Esophagus muscularis mucosa (tissue), 4 donors: Measurements from ENCODE around the gene COLEC12. TPM values are rescaled to one million over a fixed set of nuclear protein-coding genes. Genes with fewer than 3 reads are reported as not detected.

Source experiments
- DNase-seq: peaks from one replicate; pipeline ENCODE4 v3.0.0-alpha.2; 2017; ENCODE audit errors: extremely low spot score
- H3K27ac ChIP-seq, 4 donors: fragments of 200-600 bp; sonication (generic); replicated peaks in 1 of 4; 1 replicate in 3 of 4; 2 replicates in 1 of 4; pipeline ENCODE4 v1.5.1; 2016 to 2019; ENCODE audit warnings: mild to moderate bottlenecking in 1 of 4
- H3K27me3 ChIP-seq, 4 donors: fragments of 200-600 bp; sonication (generic); one replicate each; pipeline versions ENCODE4 v1.5.1 to v1.6.0; 2016 to 2019
- H3K36me3 ChIP-seq, 4 donors: fragments of 200-600 bp; sonication (generic); one replicate each; pipeline ENCODE4 v1.5.1; 2016 to 2019
- H3K4me1 ChIP-seq, 4 donors: fragments of 200-600 bp; sonication (generic); one replicate each; pipeline ENCODE4 v1.5.1; 2016 to 2019
- H3K4me3 ChIP-seq, 4 donors: fragments of 200-600 bp; sonication (generic); 1 replicate in 2 of 4; 2 replicates in 2 of 4; pipeline ENCODE4 v1.5.1; 2016 to 2019; ENCODE audit warnings: mild to moderate bottlenecking in 4 of 4, moderate library complexity in 1 of 4
- H3K9me3 ChIP-seq, 4 donors: fragments of 200-600 bp; sonication (generic); 1 replicate in 3 of 4; 2 replicates in 1 of 4; pipeline ENCODE4 v1.5.1; 2016 to 2019
- EP300 ChIP-seq: sonication (generic); formaldehyde crosslinking; IDR thresholded peaks from one replicate; pipeline ENCODE4 v1.6.1; 2017; ENCODE audit warnings: antibody characterized with exemption
- POLR2A ChIP-seq: fragments of 450-650 bp; IDR thresholded peaks from one replicate; pipeline ENCODE4 v1.6.1; 2017; ENCODE audit warnings: antibody characterized with exemption, moderate library complexity, mild to moderate bottlenecking, low read depth
- POLR2AphosphoS5 ChIP-seq, 2 donors: sonication (generic); formaldehyde crosslinking; IDR thresholded peaks; one replicate each; pipeline ENCODE4 v1.6.1; 2017; ENCODE audit warnings: antibody characterized with exemption in 2 of 2
- WGBS: methylation state at CpG from one replicate; pipeline ENCODE4 v1.1.5; 2018; 5-methylcytosine and 5-hydroxymethylcytosine counted together
- intact Hi-C: fragments of 100-400 bp; cut with DNase I; formaldehyde crosslinking; loops from one replicate; pipeline ENCODE4 v1.15.1; 2023
- total RNA-seq, 4 donors: library from RNA; depleted of rRNA; stranded (reverse); fragments of >200 nt; gene quantifications; one replicate each; pipeline versions ENCODE4 v1.1.0 to v1.2.1, GENCODE V29; 2016
- TF ChIP-seq, protein P1 (sequence below), 3 experiments: fragments of 200-600 bp in 2 of 3; fragments of 450-650 bp in 1 of 3; sonication (generic) in 2 of 3; IDR thresholded peaks; one replicate each; pipeline ENCODE4 v1.5.1; 2017 to 2019; ENCODE audit warnings: antibody characterized with exemption in 3 of 3, mild to moderate bottlenecking in 2 of 3, moderate library complexity in 1 of 3

Gene COLEC12
- total RNA-seq, 4 donors from 2014 or later = 17.9 to 36.4 (median 23.5) TPM

GRCh38 chr18:379681-380330 lies 120.7 kb downstream of the COLEC12 start:
- Histone ChIP-seq H3K9me3 (no peaks in the 10 kb centered on the region), H3K4me3 (no peak overlapping the region), H3K36me3 (no peaks in the 10 kb centered on the region), H3K27ac (peak overlapping the region; percentile 42 to 60 (median 52)), H3K27me3 (no peaks in the 10 kb centered on the region), H3K4me1 (peaks cover 18 to 65% (median 53%) of the 10 kb centered on the region in 4 donors)
- DNase-seq = no peak
- peak in 1 of 2 donors; percentile 42 for TF ChIP-seq POLR2AphosphoS5 (IDR thresholded peaks at IDR 0.05)
- no peak for TF ChIP-seq EP300
- TF ChIP-seq POLR2A = no peak
- intact Hi-C loops = no loop called here
- WGBS = 62% methylated on average over 10 of the region's 10 CpGs

DNA sequence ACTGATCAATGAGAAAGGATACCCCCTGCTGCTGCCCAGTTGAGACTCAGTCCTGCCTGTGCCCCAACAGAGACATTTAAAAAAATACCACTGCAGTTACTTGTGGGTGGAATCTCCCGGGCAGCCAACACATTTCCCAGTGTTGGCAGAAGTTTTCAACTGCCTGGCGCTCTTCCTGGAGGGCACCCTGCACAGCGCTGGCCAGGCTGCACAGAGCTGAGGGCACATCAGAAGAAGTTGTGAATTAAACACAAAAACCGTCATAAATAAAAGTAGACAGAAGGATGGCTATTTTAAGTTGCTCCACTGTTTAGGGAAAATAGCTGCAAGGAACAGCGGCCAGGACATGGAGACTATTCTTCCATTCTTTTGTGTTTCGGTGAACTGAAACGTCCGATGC lies 122.4 kb downstream of the COLEC12 start:
- WGBS = 69% methylated on average over 8 of the region's 8 CpGs
- H3K4me3 ChIP-seq = no peak overlapping the region
- intact Hi-C loops = no loop called here
- peaks cover 18 to 82% (median 67%) of the 10 kb centered on the region in 4 donors for H3K4me1 ChIP-seq
- no peaks in the 10 kb centered on the region for H3K27me3 ChIP-seq
- H3K9me3 ChIP-seq = no peaks in the 10 kb centered on the region
- TF ChIP-seq POLR2AphosphoS5 (IDR thresholded peaks at IDR 0.05) (no peak), POLR2A (no peak), EP300 (no peak)
- TF ChIP-seq, protein P1, sequence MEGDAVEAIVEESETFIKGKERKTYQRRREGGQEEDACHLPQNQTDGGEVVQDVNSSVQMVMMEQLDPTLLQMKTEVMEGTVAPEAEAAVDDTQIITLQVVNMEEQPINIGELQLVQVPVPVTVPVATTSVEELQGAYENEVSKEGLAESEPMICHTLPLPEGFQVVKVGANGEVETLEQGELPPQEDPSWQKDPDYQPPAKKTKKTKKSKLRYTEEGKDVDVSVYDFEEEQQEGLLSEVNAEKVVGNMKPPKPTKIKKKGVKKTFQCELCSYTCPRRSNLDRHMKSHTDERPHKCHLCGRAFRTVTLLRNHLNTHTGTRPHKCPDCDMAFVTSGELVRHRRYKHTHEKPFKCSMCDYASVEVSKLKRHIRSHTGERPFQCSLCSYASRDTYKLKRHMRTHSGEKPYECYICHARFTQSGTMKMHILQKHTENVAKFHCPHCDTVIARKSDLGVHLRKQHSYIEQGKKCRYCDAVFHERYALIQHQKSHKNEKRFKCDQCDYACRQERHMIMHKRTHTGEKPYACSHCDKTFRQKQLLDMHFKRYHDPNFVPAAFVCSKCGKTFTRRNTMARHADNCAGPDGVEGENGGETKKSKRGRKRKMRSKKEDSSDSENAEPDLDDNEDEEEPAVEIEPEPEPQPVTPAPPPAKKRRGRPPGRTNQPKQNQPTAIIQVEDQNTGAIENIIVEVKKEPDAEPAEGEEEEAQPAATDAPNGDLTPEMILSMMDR (IDR thresholded peaks at IDR 0.05) = no peak
- no peak for DNase-seq
- H3K36me3 ChIP-seq = no peaks in the 10 kb centered on the region
- H3K27ac ChIP-seq = peak overlapping the region; percentile 42 to 60 (median 52)

- no peak for TF ChIP-seq EP300
- no peak for TF ChIP-seq POLR2A
- TF ChIP-seq POLR2AphosphoS5 (IDR thresholded peaks at IDR 0.05) = no peak
- TF ChIP-seq, protein P1 (IDR thresholded peaks at IDR 0.05) = no peak
- Histone ChIP-seq H3K27ac (peak overlapping the region; percentile 42 to 60 (median 52)), H3K36me3 (no peaks in the 10 kb centered on the region), H3K27me3 (no peaks in the 10 kb centered on the region), H3K9me3 (no peaks in the 10 kb centered on the region), H3K4me3 (no peak overlapping the region), H3K4me1 (peaks cover 18 to 91% (median 76%) of the 10 kb centered on the region in 4 donors)
- no peak for DNase-seq
- intact Hi-C loops = no loop called here
- 94% methylated on average over 8 of the region's 10 CpGs for WGBS
Measured at GRCh38 chr18:377088-377487, 123.4 kb downstream of the COLEC12 start.

DNA sequence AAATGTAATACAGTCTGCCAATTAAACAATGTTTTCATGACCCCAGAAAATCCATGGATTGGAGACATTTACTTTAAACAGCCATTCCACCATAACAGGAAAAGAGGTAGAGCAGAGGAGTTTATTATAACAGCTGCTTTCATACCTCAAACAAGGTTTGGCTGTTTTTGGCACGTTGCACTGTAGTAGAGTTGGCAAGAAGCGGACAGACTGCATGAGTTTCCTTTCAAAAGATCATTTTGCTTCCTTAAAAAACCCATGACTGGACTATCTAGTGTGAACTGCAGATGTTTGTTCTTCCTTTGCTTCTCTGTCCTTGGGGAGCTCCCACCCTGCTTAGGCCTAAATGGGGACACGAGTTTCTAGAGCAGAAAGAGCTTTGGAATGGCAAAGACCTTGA lies 124.2 kb downstream of the COLEC12 start:
- H3K4me1 ChIP-seq = peaks cover 26 to 96% (median 83%) of the 10 kb centered on the region in 4 donors
- H3K36me3 ChIP-seq = no peaks in the 10 kb centered on the region
- WGBS = 2% methylated on average over 3 of the region's 3 CpGs
- H3K4me3 ChIP-seq = no peak overlapping the region
- H3K27me3 ChIP-seq = no peaks in the 10 kb centered on the region
- peak in 1 of 2 donors; percentile 20 for TF ChIP-seq POLR2AphosphoS5 (IDR thresholded peaks at IDR 0.05)
- TF ChIP-seq, protein P1 (IDR thresholded peaks at IDR 0.05) = no peak
- H3K27ac ChIP-seq = peak overlapping the region; percentile 42 to 60 (median 52)
- H3K9me3 ChIP-seq = no peaks in the 10 kb centered on the region
- intact Hi-C loops = no loop called here
- DNase-seq = no peak

DNA sequence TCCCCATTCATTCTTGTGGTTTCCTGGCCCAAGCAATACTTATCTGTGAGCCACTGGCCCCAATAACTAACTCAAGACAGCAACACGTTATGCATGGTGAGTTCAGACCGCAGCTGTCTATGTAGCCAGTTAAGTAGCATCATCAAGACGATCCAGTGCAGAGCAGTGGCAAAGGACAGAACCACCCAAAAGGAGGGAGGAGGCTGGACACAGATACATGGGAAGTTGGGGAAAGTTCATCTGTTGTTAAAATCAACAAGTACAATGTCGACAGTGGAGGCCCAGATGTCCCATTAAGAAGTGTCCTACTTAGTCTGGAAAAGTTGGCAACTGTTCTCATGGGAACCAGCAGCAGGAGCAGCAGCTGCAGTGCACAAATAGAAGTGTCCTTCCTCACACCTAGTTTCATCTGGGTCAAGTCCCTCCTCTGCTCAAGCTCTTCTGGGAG lies 125.8 kb downstream of the COLEC12 start:
- intact Hi-C loops = no loop called here
- WGBS = 43% methylated on average over 4 of the region's 4 CpGs

More for the DNA sequence above, 125.8 kb downstream of the COLEC12 start:
- no peaks in the 10 kb centered on the region for H3K27me3 ChIP-seq
- H3K4me1 ChIP-seq = peaks cover 33 to 96% (median 94%) of the 10 kb centered on the region in 4 donors
- no peak overlapping the region for H3K4me3 ChIP-seq
- no peaks in the 10 kb centered on the region for H3K9me3 ChIP-seq
- H3K36me3 ChIP-seq = no peaks in the 10 kb centered on the region
- TF ChIP-seq POLR2AphosphoS5 (IDR thresholded peaks at IDR 0.05) (peak; percentile 35 to 36), POLR2A (no peak)
- H3K27ac ChIP-seq = peak overlapping the region; percentile 48 to 70 (median 54)
- no peak for DNase-seq
